DOHH2 (cell line): Measurements from ENCODE around the gene TCERG1L.

ENCODE experiments used
- EZH2phosphoT487 ChIP-seq: fragments of 200-600 bp; sonication (generic); IDR thresholded peaks from 2 replicates; pipeline ENCODE4 v1.6.1; 2017; ENCODE audit warnings: borderline replicate concordance, mild to moderate bottlenecking, antibody characterized with exemption, low read length, moderate library complexity, mixed read lengths
- TF ChIP-seq, protein P1 (sequence below): fragments of 200-600 bp; sonication (generic); IDR thresholded peaks from one replicate; pipeline ENCODE4 v1.5.1; 2014; ENCODE audit warnings: antibody characterized with exemption, mild to moderate bottlenecking, low read depth, low read length; ENCODE audit not compliant: poor library complexity, severe bottlenecking

DNA sequence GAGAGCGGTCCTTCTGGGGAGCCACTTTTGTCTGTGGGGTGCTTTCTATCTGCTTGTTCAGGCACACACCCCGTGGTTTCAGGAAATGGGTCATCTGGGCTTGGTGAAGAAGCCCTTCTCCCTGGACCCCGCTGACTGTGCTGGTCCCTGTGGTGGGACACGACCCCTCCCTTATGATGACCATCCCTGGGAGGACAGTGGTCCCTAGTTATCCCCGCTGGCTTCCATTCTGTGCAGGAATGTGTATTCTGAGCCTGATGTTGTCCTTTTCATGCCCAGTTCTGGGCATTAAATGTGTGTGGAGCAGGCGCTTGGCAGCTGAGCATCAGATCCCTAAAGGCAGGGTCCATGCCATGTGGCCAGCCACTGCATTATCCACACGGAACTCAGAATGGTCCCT lies 71.6 kb downstream of the TCERG1L start:
- TF ChIP-seq, protein P1, sequence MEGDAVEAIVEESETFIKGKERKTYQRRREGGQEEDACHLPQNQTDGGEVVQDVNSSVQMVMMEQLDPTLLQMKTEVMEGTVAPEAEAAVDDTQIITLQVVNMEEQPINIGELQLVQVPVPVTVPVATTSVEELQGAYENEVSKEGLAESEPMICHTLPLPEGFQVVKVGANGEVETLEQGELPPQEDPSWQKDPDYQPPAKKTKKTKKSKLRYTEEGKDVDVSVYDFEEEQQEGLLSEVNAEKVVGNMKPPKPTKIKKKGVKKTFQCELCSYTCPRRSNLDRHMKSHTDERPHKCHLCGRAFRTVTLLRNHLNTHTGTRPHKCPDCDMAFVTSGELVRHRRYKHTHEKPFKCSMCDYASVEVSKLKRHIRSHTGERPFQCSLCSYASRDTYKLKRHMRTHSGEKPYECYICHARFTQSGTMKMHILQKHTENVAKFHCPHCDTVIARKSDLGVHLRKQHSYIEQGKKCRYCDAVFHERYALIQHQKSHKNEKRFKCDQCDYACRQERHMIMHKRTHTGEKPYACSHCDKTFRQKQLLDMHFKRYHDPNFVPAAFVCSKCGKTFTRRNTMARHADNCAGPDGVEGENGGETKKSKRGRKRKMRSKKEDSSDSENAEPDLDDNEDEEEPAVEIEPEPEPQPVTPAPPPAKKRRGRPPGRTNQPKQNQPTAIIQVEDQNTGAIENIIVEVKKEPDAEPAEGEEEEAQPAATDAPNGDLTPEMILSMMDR = no peak
- no peak for TF ChIP-seq EZH2phosphoT487
